Measurements from ENCODE around the gene CWF19L2.
"Not testable (repeated sequence)": the region's sequence is repeated elsewhere in the genome, so short reads cannot be mapped to it uniquely, and the experiment has no call there.

Gene CWF19L2

DNA sequence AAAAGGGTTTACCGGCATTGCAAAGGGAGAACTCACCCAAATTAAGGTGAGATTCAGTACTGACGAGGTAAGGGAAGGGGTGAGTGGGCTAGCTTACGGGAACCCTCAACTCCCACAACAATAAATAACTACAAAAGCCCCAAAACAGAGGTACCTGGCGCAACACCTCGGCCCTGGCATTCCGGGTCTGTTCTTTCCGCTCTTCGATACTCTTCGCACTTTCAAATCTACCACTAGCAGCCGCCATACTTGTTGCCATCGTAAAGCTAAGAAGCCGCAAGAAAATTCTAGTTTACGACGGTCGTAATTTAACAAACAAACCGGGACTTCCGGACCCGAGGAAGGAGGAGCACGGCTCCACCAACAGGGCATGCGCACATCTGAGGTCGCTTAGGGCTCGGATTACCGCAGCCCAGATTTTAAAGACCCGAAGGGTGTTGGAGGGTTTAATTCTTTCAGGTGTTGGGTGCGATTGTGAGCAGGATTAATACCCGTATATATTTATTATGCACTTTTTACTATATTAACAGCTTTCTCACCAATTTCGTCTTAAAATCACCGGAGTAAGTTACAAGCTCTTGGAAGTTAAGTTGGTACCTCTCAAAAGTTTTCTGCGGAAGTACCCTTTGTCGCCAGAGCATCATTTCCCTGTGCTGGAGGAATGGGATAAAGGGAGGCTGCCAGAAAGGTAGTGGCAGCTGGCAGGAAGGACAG lies at the start of gene CWF19L2:
Gene CWF19L2 (minus strand): TSS at position 268 of the 714 bp plus-strand sequence. CDS start 9 bp downstream, at position 259.
- peak; percentile 94 for DNase-seq

DNA sequence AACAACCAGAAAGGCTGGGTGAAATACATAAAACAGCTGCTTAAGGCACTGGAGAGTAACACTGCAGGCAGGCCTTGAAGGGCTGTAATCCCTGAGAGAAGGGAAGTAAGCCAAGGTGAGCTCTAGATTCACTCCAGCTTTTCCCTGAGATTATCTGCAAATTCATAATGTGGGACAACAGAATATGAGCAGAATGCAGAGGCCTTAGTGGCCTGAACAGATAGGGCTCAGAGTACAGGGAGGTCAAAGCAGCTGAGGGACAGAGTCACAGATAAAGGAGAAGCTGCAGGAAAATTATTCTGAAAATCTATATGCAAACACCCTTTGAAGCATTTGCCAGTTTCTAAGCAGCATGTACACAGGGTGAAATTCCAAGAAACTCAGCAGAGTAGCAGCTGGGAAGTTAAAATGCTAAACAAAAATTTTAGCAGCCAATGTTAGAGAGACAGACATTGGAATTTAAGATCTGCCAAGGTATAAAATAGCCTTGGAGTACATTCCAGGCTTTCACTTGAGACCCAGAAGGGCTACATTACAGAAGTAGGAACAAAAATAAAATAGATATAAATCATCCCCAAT lies 48.1 kb upstream of the CWF19L2 start:
- no peak for DNase-seq

DNA sequence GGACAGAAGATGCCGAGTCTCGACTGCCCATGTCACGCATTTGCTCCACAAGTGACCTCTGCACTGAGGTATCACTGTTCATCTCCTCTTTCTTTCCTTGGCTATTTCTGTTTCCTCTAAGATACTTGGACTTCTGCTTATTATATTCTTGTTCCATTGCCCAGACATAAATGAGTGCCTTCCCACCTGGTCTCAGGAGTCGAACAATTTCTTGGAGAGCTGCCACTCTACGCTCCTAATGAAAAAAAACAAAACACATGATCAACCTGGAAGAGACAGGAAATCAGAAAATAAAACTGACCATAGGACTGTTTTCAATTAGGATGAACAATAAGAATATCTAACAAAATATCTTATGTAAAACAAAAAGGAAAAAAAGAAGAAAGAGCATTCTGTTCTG lies 47.4 kb upstream of the CWF19L2 start:
- no peak for DNase-seq

DNA sequence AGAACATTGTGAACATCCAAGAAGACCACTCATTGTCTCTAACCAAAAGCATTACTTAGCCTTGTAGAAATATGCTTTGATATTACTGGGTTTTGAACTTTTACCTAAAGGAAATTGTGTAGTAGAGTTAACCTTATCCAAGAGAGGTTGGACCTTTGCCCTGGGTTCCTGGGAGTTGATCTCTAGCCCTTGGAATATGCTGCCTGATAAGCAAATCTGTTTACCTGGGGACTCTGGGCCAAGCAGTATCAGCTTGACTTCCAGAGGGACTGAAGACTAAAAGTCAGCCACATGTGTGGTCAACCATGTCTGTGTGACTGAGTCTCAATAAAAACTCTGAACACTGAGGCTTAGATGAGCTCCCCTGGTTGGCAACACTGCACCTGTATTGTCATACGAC lies 44.1 kb upstream of the CWF19L2 start:
- DNase-seq = no peak

DNA sequence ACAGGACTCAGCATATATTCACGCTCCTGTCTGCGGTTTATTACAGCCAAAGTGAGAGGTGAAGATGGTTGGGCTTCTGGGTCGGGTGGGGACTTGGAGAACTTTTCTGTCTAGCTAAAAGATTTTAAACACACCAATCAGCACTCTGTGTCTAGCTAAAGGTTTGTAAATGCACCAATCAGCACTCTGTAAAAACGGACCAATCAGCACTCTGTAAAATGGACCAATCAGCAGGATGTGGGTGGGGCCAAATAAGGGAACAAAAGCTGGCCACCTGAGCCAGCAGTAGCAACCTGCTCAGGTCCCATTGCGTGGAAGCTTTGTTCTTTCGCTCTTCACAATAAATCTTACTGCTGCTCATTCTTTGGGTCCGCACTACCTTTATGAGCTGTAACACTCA lies 39.7 kb upstream of the CWF19L2 start:
- not testable (repeated sequence) for DNase-seq

DNA sequence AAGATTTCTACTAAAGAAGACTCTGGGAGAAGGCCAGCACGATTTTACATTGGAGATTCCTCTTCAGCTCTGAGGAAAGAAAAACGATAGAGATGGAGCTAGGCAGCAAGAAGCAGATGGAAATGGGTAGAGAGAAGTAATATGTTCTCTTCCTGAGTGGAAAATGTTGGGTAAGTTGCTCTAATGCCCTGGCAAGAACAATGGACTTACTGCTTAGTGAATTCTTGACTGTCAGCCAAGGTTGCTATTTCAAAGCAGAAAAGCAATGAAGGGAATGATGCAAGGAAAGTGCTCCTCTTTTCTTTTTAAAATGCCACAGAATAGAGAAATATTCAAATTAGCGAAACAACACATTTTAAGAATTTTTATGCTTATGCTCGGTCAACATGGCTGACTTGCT lies 38.4 kb upstream of the CWF19L2 start:
- DNase-seq = no peak

DNA sequence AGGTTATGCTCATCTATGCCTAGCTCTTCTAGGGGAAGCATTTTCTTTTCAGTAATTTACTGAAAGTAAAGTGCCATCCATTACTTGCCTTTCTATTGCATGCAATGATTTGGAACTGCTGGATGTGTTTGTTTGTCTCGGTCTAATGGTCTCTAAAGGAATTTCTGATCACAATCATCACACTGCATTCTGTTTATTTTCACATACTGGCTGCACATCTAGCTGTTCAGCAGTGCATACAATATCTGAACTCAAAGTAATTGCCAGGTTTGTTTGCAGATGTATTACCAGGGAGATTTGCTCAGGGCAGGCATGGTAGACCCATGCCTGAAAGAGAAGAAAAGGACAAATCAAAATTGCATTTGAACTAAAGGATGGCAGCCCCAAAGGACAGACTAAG lies 36.4 kb upstream of the CWF19L2 start:
- no peak for DNase-seq

DNA sequence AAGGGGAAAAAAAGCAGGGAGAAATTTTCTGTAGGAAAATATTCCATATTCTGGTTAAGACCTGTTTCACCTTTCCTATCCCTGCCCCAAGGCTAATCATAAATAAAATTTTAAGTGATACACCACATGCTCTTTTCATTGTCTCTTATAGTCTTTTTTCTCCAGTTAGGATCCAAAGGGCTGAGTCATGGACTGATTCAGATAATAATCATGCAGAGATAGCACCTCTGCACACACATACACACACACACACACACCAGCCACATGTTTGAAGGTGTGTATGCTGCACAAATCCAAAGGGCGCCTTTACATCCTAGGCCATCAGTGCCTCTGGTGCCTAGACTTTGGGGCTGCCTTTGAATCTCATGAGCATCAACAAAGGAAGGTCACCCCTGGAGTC lies 35.5 kb upstream of the CWF19L2 start:
- DNase-seq = no peak

DNA sequence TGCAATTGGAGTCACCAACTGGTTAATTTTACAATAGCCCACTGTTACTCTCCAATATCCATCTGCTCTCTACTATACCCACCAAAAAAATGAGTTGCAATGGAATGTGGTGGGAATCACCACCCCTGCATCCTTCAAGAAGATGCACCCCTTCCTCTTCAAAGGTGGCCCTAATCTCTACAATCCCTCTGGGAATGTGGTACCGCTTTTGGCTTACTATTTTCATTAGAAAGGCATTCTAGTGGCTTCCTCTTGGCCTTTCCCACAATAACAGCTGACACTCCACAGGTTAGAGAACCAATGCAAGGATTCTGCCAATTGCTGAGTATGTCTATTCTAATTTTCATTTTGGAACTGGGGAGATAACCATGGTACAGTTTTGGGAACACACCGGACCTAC lies 33.2 kb upstream of the CWF19L2 start:
- no peak for DNase-seq

DNA sequence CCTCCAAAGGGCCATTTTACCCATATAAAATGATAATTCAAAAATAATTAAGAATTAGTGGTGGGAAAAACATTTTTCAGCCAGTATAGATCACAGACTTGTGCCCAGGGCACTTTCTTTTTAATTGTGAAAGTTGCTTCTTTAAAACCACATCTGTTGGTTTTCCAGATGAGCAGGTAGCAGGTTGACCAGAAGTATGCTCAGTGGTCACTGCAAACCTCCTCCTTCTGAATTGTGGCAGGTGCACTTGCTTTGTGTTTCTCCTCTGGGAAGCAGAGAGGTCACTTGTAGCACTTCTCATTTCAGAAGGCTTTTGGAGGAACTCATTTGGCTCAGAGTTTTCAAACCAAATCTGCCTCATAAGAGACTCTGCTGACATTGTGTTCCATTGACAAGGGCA lies 24.6 kb upstream of the CWF19L2 start:
- no peak for DNase-seq

DNA sequence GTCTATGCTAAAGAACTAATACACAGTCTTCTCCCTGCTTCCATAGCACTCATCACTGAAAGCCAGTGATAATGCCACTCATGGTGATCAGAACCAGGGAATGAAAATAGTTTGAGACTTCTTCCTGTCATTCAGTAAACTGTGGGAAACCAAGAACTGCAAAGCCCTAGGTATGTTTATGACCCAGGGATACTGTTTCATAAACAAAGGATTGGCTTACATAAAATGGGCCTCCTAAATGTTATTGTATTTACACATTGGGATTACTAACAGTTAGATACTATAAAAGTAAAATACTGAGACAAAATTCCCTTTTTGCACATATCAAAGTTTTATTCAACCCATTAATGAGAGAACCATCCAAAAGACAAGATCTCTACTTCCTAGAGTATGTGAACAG lies 21.3 kb upstream of the CWF19L2 start:
- no peak for DNase-seq

DNA sequence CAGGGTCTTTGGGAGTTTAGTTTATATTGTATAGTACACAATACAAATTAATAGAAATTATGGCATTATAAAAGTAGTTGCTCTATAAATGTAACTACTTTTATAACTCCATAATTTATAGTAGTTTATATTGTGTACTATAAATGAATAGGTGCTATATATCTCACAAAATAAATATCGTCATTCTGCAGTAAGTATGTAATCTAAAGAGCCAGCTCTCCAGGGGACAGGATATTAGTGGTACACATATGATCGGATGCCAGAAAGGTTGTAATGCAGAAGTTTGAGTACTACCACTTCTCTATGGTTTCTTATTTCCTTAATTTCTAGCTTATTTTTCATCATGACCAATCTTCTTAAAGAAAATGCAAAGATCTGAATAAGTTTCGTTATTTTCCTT lies 20.2 kb upstream of the CWF19L2 start:
- DNase-seq = no peak

DNA sequence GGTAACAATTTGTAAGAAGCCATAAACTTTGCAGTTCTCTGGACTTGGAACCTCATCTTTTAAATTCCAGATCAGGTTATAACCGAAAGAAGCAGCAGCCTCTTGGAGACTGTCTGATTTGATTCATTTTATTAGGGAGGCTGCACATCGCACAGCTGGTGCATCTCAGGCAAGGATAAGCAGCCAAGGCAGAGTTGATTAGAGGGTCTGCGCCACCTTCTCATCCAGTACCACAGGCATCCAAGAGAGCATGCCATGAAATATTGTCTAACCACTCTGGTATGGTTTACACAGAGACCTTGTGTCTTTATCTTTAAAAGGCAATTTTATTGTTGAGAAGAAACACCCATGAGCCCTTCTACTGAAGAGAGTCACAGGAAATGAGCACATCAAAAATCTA lies 16.2 kb upstream of the CWF19L2 start:
- no peak for DNase-seq

DNA sequence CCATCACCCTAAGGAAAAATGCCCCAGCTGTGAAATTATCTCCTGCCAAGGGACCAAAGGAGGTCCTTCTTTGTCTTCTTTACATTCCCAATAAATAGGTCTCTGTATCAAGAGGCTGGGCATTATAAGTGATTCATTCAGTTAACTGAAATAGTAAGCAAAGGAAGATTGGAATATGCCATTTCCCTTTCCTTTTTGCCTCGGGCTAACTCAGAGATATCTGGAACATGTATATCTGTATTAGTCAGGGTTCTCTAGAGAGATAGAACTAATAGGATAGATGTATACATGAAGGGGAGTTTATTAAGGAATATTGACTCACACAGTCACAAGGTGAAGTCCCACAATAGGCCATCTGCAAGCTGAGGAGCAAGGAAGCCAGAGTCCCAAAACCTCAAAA lies 15.3 kb upstream of the CWF19L2 start:
- no peak for DNase-seq

DNA sequence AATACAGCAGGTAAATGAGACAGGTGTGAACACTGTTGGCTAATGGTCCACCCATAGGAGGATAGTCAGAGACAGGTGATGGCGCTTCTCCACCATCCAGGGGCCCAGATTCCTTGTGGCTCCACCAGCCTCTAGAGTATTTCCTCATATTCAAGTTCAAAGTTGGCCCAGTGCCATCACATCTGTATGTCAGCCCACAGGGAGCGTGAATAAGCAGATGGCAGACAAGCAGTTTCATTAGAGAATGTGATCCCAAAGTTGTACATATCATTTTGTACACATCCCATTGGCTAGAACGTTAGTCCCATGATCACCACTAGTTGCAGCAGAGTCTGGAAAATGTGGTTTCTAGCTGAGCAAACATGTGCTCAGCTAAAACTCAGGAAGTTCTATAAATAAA lies 11.0 kb upstream of the CWF19L2 start:
- no peak for DNase-seq

DNA sequence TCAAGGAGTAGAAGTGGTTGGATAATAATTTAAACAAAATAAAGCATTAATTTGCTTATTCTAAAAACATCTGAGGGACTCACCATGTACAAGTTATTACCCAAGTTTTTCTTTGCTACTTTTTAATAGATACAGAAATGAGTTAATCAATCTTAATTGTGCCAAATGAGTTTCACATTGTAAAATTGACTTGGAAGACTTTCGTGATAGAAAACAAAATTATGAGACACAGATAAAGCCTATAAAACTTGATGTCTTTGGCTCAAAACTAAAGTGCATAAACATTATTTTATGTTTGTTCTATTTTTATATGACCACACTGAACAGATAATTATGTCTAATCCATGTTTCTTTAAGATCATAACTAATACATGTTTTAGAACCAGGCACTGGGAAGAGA lies 10.1 kb upstream of the CWF19L2 start:
- DNase-seq = no peak

DNA sequence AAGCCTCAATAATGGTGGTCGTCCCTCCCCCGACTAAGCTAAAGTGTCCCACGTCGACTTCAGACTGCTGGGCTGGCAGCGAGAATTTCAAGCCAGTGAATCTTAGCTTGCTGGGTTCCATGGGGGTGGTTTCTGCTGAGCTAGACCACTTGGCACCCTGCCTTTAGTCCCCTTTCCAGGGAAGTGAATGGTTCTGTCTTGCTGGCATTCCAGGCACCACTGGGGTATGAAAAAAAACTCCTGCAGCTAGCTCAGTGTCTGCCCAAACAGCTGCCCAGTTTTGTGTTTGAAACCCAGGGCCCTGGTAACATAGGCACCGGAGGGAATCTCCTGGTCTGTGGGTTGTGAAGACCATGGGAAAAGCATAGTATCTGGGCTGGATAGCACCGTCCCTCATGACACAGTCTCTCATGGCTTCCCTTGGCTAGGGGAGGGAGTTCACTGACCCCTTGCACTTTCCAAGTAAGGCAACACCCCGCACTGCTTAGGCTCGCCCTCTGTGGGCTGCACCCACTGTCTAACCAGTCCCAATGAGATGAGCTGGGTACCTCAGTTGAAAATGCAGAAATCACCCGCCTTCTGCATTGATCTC lies 8.7 kb upstream of the CWF19L2 start:
- DNase-seq = not testable (repeated sequence)

DNA sequence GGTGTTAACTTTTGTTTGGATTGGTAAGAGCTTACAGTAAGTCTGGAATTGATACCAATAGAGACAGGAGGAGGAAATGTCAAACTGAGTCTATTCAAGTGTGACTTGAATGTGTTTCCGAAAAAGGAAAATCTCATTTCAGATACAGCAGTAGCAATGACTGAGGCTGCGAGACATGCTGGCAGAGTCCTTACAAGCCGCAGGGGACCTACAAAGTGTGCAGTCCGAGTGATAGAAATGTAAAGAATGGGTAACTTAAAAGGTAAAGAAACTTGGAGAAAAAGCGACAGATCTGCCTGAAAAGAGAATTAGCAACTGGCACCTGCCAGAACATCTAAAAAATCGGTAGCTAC lies 444 bp downstream of the CWF19L2 start:
- DNase-seq = no peak

DNA sequence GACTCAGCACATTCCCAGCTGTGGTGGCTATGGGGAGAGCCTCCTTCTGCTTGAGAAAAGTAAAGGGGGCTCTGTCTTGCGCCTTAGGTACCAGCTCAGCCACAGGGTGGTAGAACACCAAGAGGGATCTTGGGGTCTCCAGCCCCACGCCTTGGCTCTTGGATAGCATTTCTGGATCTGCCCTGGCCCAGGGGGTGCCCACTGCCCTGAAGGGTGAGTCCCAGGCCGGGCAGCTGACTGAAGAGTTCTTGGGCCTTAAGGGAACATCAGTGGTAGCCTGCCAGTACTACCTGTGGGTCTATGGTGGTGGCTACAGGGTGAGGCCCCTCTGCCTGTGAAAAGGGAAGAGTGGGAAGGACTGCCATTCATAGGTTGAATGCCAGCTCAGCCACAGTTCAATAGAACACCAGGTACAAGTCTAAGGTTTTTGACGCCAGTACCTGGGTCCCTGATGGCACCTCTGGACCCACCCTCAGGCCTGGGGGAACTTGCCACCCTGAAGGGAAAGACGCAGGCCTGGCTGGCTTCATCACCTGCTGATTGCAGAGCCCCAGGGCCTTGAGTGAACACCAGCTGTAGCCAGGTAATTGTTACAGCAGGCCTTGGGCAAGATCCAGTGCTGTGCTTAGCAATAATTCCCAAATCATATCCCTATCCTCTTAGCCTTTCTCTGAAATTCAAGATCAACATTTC lies 3.9 kb downstream of the CWF19L2 start:
- no peak for DNase-seq

DNA sequence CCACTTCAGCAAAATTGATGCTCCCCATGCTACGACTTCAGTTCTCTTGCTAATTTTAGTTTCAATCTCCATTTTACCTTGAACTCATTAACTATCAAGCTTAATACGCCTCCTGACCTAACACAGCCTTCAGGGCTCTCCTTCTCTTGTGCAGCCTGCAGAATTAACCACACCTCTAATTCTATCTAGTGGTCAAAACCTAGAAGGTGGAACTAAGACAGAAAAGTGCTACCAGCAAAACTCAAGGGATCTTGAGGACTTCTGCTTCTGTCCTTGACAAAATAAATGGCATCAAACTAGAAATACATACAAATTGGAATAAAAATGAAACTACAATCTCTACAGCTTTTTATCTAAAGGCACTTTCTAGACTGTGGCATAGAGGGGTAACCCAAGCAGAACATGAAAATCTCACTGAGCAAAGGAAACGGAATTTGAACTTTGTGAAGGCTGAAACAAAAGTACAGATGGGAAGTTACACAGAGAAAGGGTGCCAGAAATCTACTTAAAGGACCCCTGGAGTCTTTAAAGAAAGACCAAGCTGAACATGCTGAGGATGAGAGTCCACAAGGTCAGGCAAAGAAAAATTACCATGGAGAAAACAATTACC lies 10.7 kb downstream of the CWF19L2 start:
- DNase-seq = no peak

DNA sequence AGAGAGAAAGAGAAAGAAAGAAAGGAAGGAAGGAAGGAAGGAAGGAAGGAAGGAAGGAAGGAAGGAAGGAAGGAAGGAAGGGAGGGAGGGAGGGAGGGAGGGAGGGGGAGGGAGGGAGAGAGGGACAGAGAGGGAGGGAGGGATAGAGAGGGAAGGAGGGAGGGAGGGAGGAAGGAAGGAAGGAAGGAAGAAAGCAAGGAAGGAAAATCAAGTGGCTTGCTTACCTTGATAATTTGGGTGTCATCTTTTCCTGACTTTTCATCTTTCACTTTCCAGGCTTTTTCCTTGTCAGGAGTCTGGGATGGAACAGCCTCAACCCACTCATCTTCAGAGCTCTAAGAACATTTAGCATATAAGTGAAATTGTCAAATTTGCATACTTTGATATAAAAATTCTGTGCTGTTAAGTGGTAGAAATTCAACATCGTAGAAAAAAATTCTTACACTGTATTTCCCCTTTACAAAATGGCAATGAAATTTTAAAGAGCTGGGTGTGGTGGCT lies 14.9 kb downstream of the CWF19L2 start:
- DNase-seq = no peak

DNA sequence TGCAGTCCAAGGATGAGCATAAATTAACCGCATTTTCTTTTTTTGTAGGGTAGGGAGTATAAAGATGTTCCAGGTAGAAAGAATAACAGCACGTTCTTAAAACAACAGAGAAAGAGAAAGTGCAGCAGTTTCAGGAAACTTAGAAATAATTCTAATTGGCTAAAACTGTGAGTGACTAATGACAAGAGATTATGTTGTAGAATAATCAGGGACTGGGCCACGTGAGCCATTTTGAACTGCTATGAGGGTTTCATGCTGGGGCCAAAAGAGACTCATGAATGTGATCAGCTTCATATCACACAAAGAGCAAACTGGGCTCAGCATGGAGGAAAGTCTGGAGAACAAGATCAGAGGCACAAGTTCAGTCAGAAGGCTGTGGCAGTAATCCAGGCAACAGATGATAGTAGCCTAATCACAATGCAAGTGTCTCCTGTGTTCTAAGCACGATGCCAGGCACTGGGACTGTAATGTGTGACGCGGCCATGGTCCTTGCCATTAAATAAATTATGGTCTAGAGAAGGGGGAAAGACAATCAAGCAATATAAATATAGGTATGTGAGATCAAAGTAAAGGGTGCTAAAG lies 17.9 kb downstream of the CWF19L2 start:
- no peak for DNase-seq

DNA sequence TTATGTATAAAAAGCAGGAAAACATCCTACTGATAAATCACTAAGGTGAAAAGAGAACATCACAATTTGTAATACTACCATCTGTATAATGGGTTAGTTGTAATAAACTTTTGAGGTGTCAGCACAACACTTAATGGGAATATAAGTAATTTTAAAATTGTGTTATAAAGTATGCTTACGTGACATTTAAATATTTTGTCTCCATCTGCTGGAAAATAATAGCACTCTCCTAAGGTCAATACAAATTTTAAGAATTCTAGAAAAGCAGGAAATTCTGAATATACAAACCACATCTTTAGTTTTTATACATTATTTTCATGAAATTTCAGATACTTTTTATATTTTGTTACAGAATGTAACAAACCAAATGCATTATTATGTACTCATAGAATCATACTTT lies 19.5 kb downstream of the CWF19L2 start:
- DNase-seq = no peak

All from CD4-positive, alpha-beta T cell treated with Interleukin-10 for 1 hour (primary cell).